Measurements from ENCODE around the gene ABCC1. TPM values are rescaled to one million over a fixed set of nuclear protein-coding genes. Genes with fewer than 3 reads are reported as not detected.

Gene ABCC1
- total and polyA plus RNA-seq, 2 of the 4 experiments (the other 2 are of a cell fraction) = 39.4 to 66.0 TPM

GRCh38 chr16:16106466-16106865 is 157.1 kb downstream of the ABCC1 start:
- Histone ChIP-seq H3K4me1 (ENCODE audit: control insufficient read depth, insufficient read depth, low read length) (no peaks in the 10 kb centered on the region), H2AFZ (replicated peaks; ENCODE audit: low read length, poor library complexity) (no peak overlapping the region), H4K5ac (ENCODE audit: low read depth, low read length) (no peak overlapping the region), H2AK5ac (ENCODE audit: low read depth, low read length) (no peak overlapping the region), H3K18ac (ENCODE audit: low read depth, low read length) (no peak overlapping the region), H2AK9ac (replicated peaks; ENCODE audit: low read depth, low read length, poor library complexity) (no peak overlapping the region), H2BK15ac (ENCODE audit: low read depth, low read length) (no peak overlapping the region), H4K20me1 (ENCODE audit: insufficient read depth, low read length) (peaks cover 17% of the 10 kb centered on the region), H3K9ac (ENCODE audit: low read depth, low read length) (no peak overlapping the region), H3K23ac (ENCODE audit: low read depth, low read length) (no peak overlapping the region), H4K8ac (ENCODE audit: low read depth in 2 of 2, low read length in 2 of 2) (no peak overlapping the region), H3K4me3 (ENCODE audit: insufficient read depth, low read depth, low read length) (no peak overlapping the region), H4K91ac (ENCODE audit: insufficient read depth, low read depth, low read length) (no peak overlapping the region), H3K4me2 (ENCODE audit: low read depth, low read length) (no peak overlapping the region), H3K14ac (replicated peaks; ENCODE audit: low read depth, low read length) (no peak overlapping the region), H2BK20ac (ENCODE audit: low read depth, low read length) (no peak overlapping the region), H3K9me3 (ENCODE audit: control insufficient read depth, insufficient read depth, low read length) (no peaks in the 10 kb centered on the region), H3K27ac (ENCODE audit: insufficient read depth, low read length) (no peak overlapping the region), H3K56ac (ENCODE audit: extremely low read depth, insufficient read depth, low read length) (no peak overlapping the region), H3K36me3 (ENCODE audit: control insufficient read depth, insufficient read depth, low read length) (peaks cover 87% of the 10 kb centered on the region), H3K9me1 (ENCODE audit: insufficient read depth, low read length) (peaks cover 6% of the 10 kb centered on the region; the same call in 1 of the 2 replicates), H2BK120ac (ENCODE audit: low read depth, low read length) (no peak overlapping the region), H3K4ac (ENCODE audit: low read depth, low read length) (no peak overlapping the region), H3K79me1 (ENCODE audit: low read depth in 1 of 2, low read length in 2 of 2) (peaks cover 17 to 47% of the 10 kb centered on the region in 2 experiments), H3K27me3 (ENCODE audit: control insufficient read depth, insufficient read depth, low read length) (no peaks in the 10 kb centered on the region), H2BK5ac (ENCODE audit: low read depth, low read length, poor library complexity, severe bottlenecking) (no peak overlapping the region)
- TF ChIP-seq, protein P1, sequence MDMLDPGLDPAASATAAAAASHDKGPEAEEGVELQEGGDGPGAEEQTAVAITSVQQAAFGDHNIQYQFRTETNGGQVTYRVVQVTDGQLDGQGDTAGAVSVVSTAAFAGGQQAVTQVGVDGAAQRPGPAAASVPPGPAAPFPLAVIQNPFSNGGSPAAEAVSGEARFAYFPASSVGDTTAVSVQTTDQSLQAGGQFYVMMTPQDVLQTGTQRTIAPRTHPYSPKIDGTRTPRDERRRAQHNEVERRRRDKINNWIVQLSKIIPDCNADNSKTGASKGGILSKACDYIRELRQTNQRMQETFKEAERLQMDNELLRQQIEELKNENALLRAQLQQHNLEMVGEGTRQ (IDR thresholded peaks at IDR 0.05; ENCODE audit: low read depth, low read length) = no peak
- TF ChIP-seq, protein P2, sequence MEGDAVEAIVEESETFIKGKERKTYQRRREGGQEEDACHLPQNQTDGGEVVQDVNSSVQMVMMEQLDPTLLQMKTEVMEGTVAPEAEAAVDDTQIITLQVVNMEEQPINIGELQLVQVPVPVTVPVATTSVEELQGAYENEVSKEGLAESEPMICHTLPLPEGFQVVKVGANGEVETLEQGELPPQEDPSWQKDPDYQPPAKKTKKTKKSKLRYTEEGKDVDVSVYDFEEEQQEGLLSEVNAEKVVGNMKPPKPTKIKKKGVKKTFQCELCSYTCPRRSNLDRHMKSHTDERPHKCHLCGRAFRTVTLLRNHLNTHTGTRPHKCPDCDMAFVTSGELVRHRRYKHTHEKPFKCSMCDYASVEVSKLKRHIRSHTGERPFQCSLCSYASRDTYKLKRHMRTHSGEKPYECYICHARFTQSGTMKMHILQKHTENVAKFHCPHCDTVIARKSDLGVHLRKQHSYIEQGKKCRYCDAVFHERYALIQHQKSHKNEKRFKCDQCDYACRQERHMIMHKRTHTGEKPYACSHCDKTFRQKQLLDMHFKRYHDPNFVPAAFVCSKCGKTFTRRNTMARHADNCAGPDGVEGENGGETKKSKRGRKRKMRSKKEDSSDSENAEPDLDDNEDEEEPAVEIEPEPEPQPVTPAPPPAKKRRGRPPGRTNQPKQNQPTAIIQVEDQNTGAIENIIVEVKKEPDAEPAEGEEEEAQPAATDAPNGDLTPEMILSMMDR (conservative IDR thresholded peaks at IDR 0.05; ENCODE audit: low read depth, low read length) = no peak
- TF ChIP-seq RAD21 (IDR thresholded peaks at IDR 0.05; ENCODE audit: low read length) (no peak), SMC3 (IDR thresholded peaks at IDR 0.05; ENCODE audit: low read depth, low read length) (no peak), RCOR1 (IDR thresholded peaks at IDR 0.05; ENCODE audit: insufficient replicate concordance, low read length) (no peak), BHLHE40 (IDR thresholded peaks at IDR 0.05; ENCODE audit: low read depth, low read length) (no peak)
- WGBS, 2 experiments (ENCODE audit: extremely low coverage in 2 of 2, insufficient read length in 1 of 2) = 82% methylated on average over 2 of the region's 6 CpGs; no CpG with 5 or more reads in 1 of the 2 experiments
- ATAC-seq (ENCODE audit: low read depth) (no peak), DNase-seq (no peak)
- BruUV-seq (replicated peaks) = no TSS peak
- dilution Hi-C loops (cut with HindIII; ENCODE audit: low sequenced_read_pairs, unreplicated experiment) (no loop called here), intact Hi-C loops (cut with micrococcal nuclease) (no loop called here), in situ Hi-C loops (cut with MboI; ENCODE audit: low sequenced_read_pairs) (no loop called here)
- CTCF ChIA-PET = interaction anchor here (0.7 kb wide), 1 partner anchor 35 kb away, joined by 4 read pairs; no protein-coding TSS in a partner anchor
- POLR2A ChIA-PET (ENCODE audit: unreplicated experiment) = no interaction called here

Data from IMR-90 (cell line).